ENCODE results near the gene ZNF385A.

The ZNF385A gene

DNA sequence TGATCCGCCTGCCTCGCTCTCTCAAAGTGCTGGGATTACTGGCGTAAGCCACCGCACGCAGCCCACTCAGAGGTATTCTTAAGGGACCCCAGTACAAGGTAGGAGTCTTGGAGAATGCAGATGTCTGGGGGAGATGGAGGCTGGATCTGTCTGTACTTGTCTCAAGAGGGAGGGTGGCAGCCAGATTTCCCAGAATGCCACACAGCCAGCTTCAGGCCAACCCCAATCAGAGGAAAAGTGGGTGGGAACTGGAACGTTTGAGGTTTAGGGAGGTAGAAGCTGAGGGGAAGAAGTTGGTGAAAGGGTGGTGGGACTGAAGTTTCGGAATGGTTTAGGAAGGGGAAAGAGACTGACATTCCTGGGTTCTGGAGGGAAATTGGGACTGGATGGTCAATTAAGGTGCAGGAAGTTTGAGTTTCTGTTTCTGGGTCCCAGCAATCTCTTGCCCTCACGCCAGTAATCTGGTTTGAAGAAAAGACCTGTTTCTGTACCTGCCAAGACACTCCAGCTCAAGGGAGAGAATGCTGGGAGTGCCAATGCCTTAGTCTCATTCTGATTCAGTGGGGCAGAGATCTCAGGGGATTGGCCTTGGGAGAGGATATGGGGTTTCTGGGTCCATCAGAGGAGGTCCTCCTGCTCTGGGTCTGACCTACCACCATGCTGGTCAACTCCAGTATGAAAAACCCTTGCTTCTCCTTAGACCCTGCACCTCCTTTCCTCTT is 8.1 kb upstream of the ZNF385A start:
- TF ChIP-seq, protein P1, sequence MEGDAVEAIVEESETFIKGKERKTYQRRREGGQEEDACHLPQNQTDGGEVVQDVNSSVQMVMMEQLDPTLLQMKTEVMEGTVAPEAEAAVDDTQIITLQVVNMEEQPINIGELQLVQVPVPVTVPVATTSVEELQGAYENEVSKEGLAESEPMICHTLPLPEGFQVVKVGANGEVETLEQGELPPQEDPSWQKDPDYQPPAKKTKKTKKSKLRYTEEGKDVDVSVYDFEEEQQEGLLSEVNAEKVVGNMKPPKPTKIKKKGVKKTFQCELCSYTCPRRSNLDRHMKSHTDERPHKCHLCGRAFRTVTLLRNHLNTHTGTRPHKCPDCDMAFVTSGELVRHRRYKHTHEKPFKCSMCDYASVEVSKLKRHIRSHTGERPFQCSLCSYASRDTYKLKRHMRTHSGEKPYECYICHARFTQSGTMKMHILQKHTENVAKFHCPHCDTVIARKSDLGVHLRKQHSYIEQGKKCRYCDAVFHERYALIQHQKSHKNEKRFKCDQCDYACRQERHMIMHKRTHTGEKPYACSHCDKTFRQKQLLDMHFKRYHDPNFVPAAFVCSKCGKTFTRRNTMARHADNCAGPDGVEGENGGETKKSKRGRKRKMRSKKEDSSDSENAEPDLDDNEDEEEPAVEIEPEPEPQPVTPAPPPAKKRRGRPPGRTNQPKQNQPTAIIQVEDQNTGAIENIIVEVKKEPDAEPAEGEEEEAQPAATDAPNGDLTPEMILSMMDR (IDR thresholded peaks at IDR 0.05; ENCODE audit: unreplicated experiment in 3 of 3): no peak
- Mint-ChIP-seq H3K4me3 (peak overlapping the region; percentile 58 to 94 (median 74)), H3K27me3 (ENCODE audit: low read depth) (peaks cover 4% of the 10 kb centered on the region), H3K9me3 (no peaks in the 10 kb centered on the region), H3K4me1 (peaks cover 44% of the 10 kb centered on the region), H3K27ac (peak overlapping the region; percentile 48 to 83 (median 66)), H3K36me3 (ENCODE audit: low read depth) (peaks cover 29% of the 10 kb centered on the region)

DNA sequence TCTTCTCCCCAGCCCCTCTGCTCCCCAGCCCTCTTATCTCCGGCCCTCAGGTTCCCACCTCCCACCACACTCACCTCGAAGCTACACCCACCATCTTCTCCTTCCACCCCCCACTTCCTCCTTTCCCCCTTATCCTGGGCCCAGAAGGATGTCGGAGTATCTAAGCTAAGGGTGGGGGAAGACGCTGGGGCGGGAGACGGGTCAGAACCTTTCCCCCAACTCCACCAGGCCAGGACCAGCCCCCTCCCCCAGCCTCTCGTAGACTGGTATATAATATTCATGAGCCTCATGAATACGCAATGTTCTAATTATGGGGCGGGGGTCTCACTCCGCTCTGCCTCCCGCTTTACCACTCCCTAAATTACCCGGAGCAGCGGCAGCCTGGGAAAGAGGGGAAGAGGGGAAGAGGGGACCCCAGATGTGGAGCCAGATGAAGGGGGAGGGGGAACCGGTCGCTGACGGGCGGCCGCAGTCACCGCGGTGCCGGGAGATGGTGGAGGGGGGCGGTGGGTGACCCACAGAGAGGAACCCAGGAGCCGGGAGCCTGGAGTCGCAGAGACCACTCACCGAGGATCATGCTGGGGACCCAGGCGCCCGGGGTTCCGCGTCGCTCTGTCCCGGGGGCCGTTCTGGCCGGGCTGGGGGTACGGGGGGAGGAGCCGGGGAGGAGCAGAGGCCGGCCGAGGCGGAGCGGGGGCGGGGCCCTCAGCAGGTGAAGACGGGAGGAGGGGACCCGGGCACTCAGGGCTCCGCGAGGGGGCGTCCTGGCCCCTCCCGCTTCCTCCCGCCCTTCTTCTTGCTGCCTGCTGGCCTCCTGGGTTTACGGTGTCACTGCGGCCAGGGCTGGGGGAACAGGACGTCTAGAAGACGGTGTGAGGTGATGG is 6.4 kb upstream of the ZNF385A start:
- Mint-ChIP-seq H3K4me1 (peaks cover 58% of the 10 kb centered on the region), H3K27ac (no peak overlapping the region), H3K4me3 (peak overlapping the region; percentile 85 to 94 (median 88)), H3K36me3 (ENCODE audit: low read depth) (peaks cover 17% of the 10 kb centered on the region), H3K27me3 (ENCODE audit: low read depth) (peaks cover 4% of the 10 kb centered on the region), H3K9me3 (no peaks in the 10 kb centered on the region)
- TF ChIP-seq, protein P1 (IDR thresholded peaks at IDR 0.05; ENCODE audit: unreplicated experiment in 3 of 3): peak in 1 of 3 experiments; percentile 24

DNA sequence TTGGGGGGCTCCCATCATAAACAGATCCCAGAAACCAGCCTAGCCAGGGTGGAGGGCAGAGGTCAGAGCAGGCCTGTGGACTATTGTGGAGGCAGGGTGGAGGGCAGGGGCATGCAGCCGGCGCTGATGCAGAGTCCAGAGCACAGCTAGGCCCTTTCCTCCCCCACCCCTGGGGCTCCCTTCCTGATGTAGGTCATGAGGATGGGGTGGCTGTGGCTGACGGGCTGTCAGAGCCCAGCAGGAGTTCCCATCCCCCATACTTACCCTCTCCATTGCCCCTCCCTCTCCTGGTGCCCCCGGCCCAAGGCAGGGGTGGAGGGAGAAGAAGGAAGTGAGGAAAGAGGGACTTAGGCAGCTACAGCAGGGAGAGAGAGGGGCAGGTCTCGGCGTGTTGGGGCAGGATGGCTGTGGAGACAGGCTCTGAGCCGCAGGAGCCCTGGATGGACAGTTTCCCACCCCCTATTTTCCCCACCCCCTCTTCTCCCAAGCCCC is 5.7 kb upstream of the ZNF385A start:
- H3K4me3 Mint-ChIP-seq: peak overlapping the region; percentile 85 to 94 (median 88)
- peaks cover 12% of the 10 kb centered on the region for H3K36me3 Mint-ChIP-seq (ENCODE audit: low read depth)
- no peaks in the 10 kb centered on the region for H3K9me3 Mint-ChIP-seq
- H3K27ac Mint-ChIP-seq: no peak overlapping the region
- TF ChIP-seq, protein P1 (IDR thresholded peaks at IDR 0.05; ENCODE audit: unreplicated experiment in 3 of 3): no peak
- peaks cover 59% of the 10 kb centered on the region for H3K4me1 Mint-ChIP-seq
- H3K27me3 Mint-ChIP-seq (ENCODE audit: low read depth): peaks cover 4% of the 10 kb centered on the region

DNA sequence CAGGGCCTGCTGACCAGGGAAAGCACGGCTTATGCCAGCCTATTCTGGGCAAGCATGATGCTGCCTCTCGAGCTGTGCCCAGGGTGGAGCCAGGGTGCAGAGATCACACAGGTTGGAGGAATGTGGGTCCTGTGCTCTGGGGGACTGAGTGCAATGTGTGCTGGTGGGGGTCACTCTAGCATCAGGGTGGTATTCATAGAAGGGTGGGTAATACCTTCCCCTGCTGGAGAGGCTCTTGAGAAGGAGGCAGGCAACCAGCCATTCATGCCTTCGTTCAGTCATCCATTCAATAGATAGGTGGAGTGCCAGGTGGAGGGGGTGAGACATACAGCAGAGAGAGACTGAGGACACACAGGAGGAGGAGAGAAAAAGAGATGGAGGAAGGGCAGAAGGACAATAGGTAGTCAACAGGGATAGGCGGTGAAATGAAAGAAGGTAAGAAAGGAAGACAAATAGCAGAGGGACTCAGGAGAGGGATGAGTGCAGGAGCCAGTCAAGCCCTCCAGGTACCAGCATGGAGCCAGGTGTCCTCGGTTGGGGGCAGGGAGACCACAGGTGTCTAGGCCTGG is 5.2 kb upstream of the ZNF385A start:
- Mint-ChIP-seq H3K9me3 (no peaks in the 10 kb centered on the region), H3K4me1 (peaks cover 59% of the 10 kb centered on the region), H3K4me3 (peak overlapping the region; percentile 67 to 94 (median 72)), H3K36me3 (ENCODE audit: low read depth) (peaks cover 7% of the 10 kb centered on the region), H3K27me3 (ENCODE audit: low read depth) (peaks cover 4% of the 10 kb centered on the region), H3K27ac (no peak overlapping the region)
- TF ChIP-seq, protein P1 (IDR thresholded peaks at IDR 0.05; ENCODE audit: unreplicated experiment in 3 of 3): no peak

DNA sequence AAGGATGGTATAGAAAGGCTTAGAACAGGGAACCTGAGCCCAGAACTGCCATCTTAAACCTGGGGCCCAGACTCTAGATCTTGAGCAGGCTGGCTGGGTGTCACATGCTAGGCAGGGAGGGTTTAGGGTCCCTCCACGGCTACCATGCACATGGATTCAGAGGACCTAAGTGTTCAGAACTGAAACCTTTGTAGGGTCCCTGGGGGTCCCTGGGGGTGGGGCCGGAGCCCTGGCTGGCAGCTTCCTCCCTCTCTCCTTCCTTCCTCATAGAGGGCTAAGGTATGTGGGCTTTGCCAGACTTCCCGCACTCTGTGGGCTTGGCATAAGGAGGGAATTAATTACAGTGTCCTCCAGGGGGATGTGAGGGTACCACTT is 4.6 kb upstream of the ZNF385A start:
- Mint-ChIP-seq H3K4me3 (peak overlapping the region in 2 of 3 experiments; percentile 15 to 94), H3K4me1 (peaks cover 58% of the 10 kb centered on the region), H3K36me3 (ENCODE audit: low read depth) (peaks cover 1% of the 10 kb centered on the region), H3K9me3 (no peaks in the 10 kb centered on the region), H3K27me3 (ENCODE audit: low read depth) (peaks cover 4% of the 10 kb centered on the region), H3K27ac (no peak overlapping the region)
- TF ChIP-seq, protein P1 (IDR thresholded peaks at IDR 0.05; ENCODE audit: unreplicated experiment in 3 of 3): no peak

Data from nephron (organoid).